Umbilical cord (tissue), 2 donors: Measurements from ENCODE around the gene CLIP2. TPM values are rescaled to one million over a fixed set of nuclear protein-coding genes. Genes with fewer than 3 reads are reported as not detected.
"Not testable (repeated sequence)": the region's sequence is repeated elsewhere in the genome, so short reads cannot be mapped to it uniquely, and the experiment has no call there.

Experiments
- DNase-seq: peaks from one replicate; pipeline ENCODE4 v3.0.0-alpha.2; 2015; ENCODE audit warnings: low spot score
- total RNA-seq: library from RNA; depleted of rRNA; stranded (reverse); fragments of >200 nt; gene quantifications from one replicate; pipeline ENCODE4 v1.2.3, GENCODE V29; 2014; ENCODE audit warnings: low replicate concordance; ENCODE audit not compliant: insufficient read depth

The CLIP2 gene
- total RNA-seq, 1 donor from 2014 or later, result 45.0 TPM

DNA sequence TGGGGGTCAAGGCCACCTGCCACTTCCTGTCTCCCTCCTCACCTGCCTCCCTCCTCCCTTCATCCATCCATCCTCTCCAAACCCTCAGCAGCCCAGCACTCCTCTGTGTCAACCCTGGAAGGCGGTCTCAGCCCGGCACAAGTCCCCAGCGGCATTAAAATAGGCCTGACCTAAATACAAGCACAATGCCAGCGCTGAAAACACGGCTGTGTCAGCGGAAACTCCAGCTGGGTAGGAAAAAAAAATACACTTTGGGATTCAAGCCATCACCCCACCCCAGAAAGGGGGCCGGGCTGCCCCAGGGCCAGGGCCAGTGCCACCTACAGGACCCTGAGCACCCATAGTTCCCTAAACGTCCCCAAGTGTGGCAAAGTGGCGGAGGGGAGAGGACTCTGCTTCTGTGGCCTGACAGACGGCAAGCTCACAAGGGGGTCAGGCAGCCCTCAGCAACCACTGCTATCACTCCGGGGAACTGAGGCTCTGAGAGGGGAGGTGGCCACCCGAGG, 141.8 kb downstream of the CLIP2 start:
- DNase-seq, result no peak

DNA sequence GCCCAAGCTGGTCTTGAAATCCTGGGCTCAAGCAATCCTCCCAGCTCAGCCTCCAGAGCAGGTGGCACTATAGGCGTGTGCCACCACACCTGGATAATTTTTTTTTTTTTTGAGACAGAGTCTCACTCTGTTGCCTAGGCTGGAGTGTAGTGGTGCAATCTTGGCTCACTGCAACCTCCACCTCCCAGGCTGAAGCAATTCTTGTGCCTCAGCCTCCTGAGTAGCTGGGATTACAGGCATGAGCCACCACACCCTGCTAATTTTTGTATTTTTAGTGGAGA, 148.0 kb downstream of the CLIP2 start:
- not testable (repeated sequence) for DNase-seq

DNA sequence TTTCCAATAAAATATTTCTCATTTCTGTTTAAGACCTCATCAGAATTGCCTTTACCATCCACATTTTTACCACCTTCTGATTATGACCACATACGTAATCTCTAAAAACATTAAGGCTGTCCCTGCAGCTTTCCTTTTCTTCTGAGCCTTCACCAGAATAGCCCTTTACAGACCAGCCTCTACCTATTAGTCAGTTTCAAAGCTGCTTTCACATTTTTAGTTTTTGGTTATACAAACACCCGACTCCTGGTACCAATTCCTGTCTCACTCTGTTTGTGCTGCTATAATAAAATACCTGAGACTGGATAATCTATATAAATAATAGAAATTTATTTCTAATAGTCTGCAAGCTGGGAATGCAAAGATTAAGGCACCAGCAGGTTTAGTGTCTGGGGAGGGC, 149.1 kb downstream of the CLIP2 start:
- no peak for DNase-seq

DNA sequence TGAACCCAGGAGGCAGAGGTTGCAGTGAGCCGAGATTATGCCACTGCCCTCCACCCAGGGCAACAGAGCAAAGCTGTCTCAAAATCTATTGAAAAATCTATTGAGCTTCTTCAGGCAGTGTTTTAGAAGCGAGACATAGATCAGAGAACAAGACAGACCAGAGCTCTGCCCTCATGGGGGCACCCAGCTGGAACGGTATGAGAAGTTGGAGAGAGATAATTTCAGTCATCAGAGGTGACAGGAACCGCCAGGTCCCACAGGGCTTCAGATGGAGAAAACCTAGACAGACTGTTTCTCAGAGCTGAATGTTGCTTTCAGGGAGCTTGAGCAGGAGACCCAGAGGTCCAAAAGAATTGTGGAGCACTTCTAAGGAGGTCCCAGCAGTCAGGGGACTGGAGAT, 150.3 kb downstream of the CLIP2 start:
- no peak for DNase-seq

DNA sequence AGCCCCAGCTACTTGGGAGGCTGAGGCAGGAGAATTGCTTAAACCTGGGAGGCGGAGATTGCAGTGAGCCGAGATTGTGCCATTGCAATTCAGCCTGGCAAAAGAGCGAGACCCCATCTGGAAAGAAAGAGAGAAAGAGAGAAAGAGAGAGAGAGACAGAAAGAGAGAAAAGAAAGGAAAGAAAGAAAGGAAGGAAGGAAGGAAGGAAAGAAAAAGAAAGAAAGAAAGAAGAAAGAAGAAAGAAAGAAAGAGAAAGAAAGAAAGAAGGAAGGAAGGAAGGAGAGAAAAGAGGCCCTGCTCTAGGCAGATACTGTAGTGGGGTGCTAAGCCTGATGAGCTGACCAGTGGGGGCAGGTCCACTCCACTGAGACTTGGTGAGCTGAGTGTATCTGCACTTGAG, 150.9 kb downstream of the CLIP2 start:
- not testable (repeated sequence) for DNase-seq

DNA sequence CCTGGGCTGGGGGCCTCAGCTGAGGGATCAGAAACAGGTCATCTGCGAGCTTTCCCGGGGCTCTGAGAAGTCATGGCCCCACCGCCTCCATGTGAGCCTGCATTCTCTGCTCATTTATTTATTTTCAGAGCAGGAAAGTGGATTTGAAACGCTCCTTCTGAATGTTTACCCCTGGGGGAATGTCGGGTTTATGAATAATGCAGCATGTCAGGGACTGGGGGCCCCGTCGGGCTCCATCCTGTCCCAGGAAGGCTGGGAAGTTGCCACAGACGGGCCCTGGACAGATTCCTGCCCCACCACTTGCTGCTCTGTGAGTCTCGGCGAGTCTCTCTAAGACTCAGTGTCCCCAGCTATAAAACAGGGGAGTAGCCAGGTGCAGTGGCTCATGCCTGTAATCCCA, 152.6 kb downstream of the CLIP2 start:
- DNase-seq, result peak; percentile 21

DNA sequence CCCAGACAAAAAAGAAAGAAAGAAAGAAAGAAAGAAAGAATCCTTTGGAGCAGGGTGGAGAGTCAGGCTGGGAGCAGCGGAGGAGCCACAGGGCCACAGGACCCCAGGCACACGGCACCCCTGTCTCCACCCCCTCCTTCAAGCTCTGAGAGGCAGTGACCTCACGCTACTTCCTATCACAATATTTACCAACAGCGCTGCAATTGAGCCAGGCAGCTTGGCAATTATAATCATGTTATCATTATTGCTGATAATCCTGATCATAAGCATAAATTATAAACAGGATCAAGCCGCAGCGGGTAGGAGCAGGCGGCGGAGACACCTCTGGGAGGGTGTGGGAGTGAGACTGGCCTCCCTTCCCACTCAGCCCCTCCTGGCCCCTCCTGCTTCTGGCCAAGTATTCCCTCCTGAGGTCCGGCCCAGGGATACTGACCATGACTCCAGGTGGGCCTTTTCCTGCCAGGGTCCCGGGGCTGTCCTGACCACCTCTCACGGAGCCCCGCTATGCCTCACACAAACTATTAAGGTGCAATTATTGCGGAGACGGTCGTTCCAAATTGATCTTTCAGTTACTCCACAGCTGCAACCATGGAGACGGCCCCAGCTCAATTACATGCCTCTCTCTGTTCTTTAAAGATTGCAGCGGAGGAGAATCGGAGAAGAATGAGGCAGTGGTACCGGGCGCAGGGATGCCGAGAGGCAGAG, 154.5 kb downstream of the CLIP2 start:
- DNase-seq, result no peak

DNA sequence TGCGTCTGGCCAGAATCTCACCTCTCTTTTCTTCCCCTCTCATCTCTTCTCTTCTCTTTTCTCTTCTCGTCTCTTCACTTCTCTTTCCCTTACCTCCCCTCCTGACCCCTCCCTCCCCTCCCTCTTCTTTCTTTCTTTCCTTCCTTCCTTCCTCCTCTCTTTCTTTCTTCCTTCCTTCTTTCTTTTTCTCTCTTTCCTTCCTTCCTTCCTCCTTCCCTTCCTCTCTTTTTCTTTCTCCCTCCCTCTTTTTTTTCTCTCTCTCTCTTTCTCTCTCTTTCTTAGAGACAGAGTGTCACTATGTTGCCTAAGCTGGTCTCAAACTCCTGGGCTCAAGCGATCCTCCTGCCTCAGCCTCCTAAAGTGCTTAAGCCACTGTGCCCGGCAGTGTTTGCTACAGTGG, 159.9 kb downstream of the CLIP2 start:
- no peak for DNase-seq

DNA sequence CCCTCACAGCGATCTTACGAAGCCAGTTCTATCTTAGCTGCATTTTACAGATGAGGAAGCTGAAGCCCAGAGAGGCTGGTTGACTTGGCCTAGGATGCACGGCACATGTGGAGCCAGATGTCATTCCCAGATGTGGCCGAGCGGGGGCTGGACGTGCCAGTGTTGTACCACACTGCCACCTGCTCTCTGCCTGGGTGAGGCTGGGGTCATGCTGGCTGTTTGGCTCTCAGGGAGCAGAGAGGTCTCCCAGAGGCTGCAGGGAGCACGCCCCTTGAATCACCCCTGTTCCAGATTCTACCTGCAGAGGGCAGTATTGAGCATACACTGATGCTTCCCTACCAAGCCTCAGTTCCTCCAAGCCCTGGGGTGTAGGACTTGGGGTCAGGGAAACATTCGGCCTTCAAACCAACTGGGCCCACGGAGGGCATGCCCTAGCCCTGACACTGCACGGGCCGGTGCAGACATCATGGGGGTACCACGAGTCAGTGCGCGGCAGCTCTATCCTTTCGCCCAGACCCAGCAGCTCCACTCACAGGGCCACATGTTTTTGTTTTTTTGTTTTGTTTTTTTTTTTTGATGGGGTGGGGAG, 160.7 kb downstream of the CLIP2 start:
- DNase-seq, result peak; percentile 35

DNA sequence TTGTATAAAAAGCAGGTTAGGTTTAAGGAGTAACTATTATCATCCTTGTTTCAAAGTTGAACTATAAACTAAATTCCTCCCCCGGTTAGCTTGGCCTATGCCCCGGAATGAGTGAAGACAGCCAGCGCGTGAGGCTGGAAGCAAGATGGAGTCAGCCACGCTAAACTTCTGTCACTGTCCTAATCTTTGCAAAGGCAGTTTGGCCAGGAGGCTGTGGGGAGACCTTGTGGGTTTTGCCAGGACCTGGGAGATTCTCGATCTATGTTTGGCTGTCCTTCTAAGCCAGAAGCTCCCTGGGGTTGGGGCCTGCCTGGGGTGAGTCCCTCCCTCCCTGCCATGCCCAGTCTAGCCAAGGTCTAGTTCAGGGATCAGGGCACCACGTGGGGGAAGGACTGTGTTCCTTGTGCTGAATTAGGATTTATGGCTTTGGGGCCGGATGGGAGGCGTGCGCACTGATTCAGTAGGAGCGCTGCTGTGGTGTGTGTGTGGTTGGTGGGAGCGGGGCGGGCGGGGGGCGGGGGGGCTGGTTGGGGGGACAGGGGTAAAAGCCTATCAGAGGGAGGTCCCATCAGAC, 163.6 kb downstream of the CLIP2 start:
- peak; percentile 91 for DNase-seq

DNA sequence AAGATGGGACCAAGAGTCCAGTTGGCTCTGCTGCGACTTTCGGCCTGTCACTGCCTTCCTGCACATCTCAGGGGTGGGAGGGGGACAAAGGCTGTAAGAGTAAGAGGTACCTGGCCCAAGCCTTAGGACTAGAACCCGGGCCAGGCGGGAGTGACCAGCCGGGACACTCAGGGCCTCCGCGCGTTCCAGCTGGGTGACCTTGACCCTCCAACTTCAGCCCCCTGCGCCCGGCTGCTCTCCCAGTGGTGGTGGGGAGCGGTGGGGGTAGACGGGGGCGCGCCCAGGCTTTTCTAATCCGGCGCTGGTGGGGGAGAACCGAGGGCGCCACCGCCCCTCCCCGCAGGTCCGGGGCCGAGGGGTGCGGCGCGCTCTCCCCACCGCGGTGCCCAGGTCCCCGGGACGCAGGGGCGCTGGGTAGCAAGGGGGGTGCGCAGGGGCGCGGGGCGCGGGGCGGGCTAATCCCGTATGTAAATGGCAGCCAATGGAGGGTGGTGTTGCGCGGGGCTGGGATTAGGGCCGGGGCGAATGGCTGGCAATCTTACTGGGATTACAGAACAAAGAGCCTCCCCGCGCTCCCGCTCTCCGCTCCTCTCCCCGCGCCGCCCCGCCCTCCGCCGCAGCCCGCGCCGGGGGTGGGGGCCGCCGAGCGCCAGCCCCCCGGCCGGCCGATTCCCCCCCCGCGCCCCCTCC, 164.3 kb downstream of the CLIP2 start, which contains the start of gene GTF2IRD1:
TSS of gene GTF2IRD1 (plus strand) at position 585 of the 690 bp plus-strand sequence. CDS start 54,175 bp downstream, outside the sequence.
- peak; percentile 86 for DNase-seq

DNA sequence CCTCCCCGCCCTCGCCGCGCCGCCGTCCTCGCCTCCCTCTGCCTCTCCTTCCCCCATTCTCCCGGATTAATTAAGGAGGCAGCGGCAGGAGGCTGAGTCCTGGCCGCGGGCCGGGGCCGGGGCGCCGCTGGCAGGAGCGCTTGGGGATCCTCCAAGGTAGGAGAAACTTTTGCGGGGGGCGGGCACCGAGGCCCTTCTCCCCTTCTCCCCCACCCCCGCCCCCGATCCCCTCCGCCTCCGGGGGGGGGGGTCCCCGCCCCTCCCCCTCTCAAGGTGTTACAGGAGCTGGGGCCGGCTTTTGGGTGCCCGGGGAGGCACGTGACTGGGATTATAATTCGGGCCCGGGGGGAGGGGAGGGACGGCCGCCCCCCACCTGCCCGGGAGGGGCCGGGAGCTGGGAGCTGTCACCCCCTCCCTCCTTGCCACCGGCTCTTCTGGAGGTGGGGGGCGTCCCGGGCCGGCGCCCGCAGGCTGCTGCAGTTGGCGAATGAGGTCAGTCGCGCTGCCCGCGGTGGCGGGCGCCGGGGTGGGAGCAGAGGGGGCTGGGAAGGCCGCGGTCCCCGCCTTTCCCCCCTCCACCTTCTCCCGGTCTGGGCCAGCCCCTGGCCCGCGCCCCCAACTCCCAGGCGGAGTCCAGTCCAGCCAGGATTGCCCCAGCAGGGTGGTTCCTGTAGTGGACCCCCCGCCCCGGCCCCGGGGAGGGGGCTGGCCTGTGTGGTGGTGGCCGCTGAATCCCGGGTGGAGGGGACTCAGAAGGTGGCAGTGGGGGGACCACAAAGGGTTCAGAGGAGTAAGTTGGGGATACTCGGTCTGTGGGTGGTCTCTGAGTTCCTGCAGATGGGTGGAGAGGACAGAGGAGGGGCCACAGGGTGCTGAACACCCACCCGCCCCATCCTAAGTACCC, 165.1 kb downstream of the CLIP2 start:
- no peak for DNase-seq

DNA sequence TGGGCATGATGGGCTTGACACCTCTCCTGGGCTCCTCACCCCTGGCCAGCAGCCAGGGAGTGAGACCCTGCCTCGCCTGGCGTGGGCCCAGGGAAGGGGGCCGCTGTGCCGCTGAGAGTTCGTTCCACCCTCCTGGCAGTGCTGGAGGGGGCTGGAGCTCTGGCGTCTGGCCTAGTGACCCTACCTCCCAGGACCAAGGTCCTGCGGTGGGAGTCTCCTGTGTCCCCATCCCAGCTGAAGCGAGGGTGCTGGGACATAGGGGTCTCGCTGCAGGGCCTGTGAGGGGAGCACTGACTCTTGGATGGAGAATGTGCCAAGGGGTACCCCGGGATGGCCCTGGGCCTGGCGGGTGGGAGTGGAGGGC, 165.7 kb downstream of the CLIP2 start:
- no peak for DNase-seq

DNA sequence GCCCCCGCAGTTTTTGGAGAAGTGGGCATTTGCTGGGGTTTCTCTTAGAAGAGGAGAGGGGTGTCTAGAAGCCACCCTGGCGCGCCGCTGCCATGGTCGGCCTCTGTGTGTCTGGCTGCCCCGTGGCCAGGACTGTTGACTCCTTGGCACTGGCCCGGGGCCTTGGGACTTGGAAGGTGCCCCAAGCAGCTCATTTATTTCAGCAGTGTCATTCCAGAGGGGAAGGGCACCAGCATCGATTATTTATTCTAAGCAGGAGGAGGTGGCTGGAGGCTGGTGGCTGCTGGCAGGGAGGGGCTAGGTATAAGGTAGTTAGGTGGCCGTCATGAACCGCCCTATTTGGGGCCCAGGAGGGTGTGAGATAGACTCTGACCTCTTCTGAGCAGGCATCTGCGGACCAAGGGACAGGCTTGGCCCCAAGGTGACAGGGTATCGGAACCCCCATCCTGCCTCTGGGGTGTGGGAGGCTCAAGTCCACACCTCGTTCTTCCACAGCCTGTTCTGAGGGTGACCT, 166.1 kb downstream of the CLIP2 start:
- DNase-seq, result no peak

Other genes starting within 250 kb of the CLIP2 start
- gene LIMK1, start 205.6 kb upstream of the CLIP2 start, total RNA-seq, result 11.3 TPM
- 171 TPM for gene EIF4H, start 115.1 kb upstream of the CLIP2 start, total RNA-seq
- gene LAT2, start 79.4 kb upstream of the CLIP2 start, total RNA-seq, result 5.3 TPM
- 29.1 TPM for gene RFC2, start 35.0 kb upstream of the CLIP2 start, total RNA-seq
- gene GTF2IRD1, start 164.5 kb downstream of the CLIP2 start, total RNA-seq, result 8.9 TPM